ENCODE data around the gene TFDP2.
A peak's percentile ranks its signal among the peaks of the same experiment; 100 is the strongest.

The TFDP2 gene

GRCh38 chr3:142072816-142073215 lies 76.5 kb downstream of the TFDP2 start:
- no peak for DNase-seq (ENCODE audit: low spot score)

GRCh38 chr3:142065932-142066331 lies 83.4 kb downstream of the TFDP2 start:
- DNase-seq (ENCODE audit: low spot score) = no peak

- DNase-seq (ENCODE audit: low spot score) = no peak
Observed at GRCh38 chr3:142065344-142065743, 84.0 kb downstream of the TFDP2 start.

GRCh38 chr3:142064454-142064853 lies 84.9 kb downstream of the TFDP2 start:
- DNase-seq (ENCODE audit: low spot score) = no peak

- no peak for DNase-seq (ENCODE audit: low spot score)
Observed at GRCh38 chr3:142057331-142057725, 92.0 kb downstream of the TFDP2 start.

- DNase-seq (ENCODE audit: low spot score) = no peak
Observed at GRCh38 chr3:142056656-142057330, 92.6 kb downstream of the TFDP2 start.

GRCh38 chr3:142053835-142054234 lies 95.5 kb downstream of the TFDP2 start:
- no peak for DNase-seq (ENCODE audit: low spot score)

- no peak for DNase-seq (ENCODE audit: low spot score)
Observed at GRCh38 chr3:142053244-142053643, 96.1 kb downstream of the TFDP2 start.

- DNase-seq (ENCODE audit: low spot score) = no peak
Observed at GRCh38 chr3:142051351-142051750, 98.0 kb downstream of the TFDP2 start.

GRCh38 chr3:142047021-142047369 lies 102.3 kb downstream of the TFDP2 start:
- DNase-seq (ENCODE audit: low spot score) = no peak

GRCh38 chr3:142046320-142047020 lies 102.9 kb downstream of the TFDP2 start:
- DNase-seq (ENCODE audit: low spot score) = no peak

GRCh38 chr3:142040941-142041491 lies 108.3 kb downstream of the TFDP2 start:
- no peak for DNase-seq (ENCODE audit: low spot score)

GRCh38 chr3:142035308-142035922 lies 113.9 kb downstream of the TFDP2 start:
- no peak for DNase-seq (ENCODE audit: low spot score)

GRCh38 chr3:142033292-142033691 lies 116.1 kb downstream of the TFDP2 start:
- DNase-seq (ENCODE audit: low spot score) = no peak

- DNase-seq (ENCODE audit: low spot score) = no peak
Observed at GRCh38 chr3:142031575-142031974, 117.8 kb downstream of the TFDP2 start.

- DNase-seq (ENCODE audit: low spot score) = no peak
Observed at GRCh38 chr3:142029791-142030190, 119.6 kb downstream of the TFDP2 start.

- no peak for DNase-seq (ENCODE audit: low spot score)
Observed at GRCh38 chr3:142029052-142029642, 120.2 kb downstream of the TFDP2 start.

GRCh38 chr3:142028243-142028777 lies 121.0 kb downstream of the TFDP2 start:
- DNase-seq (ENCODE audit: low spot score) = peak; percentile 24

- DNase-seq (ENCODE audit: low spot score) = no peak
Observed at GRCh38 chr3:142027735-142028134, 121.6 kb downstream of the TFDP2 start.

- no peak for DNase-seq (ENCODE audit: low spot score)
Observed at GRCh38 chr3:142027300-142027699, 122.0 kb downstream of the TFDP2 start.

- no peak for DNase-seq (ENCODE audit: low spot score)
Observed at GRCh38 chr3:142026333-142026732, 123.0 kb downstream of the TFDP2 start.

- DNase-seq (ENCODE audit: low spot score) = no peak
Observed at GRCh38 chr3:142022381-142022780, 127.0 kb downstream of the TFDP2 start.

All from globus pallidus (tissue), 1 donor.